ENCODE measurements around the gene RUNX2. TPM values are rescaled to one million over a fixed set of nuclear protein-coding genes. Genes with fewer than 3 reads are reported as not detected.
A peak's percentile ranks its signal among the peaks of the same experiment; 100 is the strongest.

Gene RUNX2
- total and polyA plus RNA-seq, 9 of the 15 experiments (the other 6 are each of a cell fraction or from before 2014, with no cell fraction given): 0.29 to 1.00 (median 0.43) TPM

DNA sequence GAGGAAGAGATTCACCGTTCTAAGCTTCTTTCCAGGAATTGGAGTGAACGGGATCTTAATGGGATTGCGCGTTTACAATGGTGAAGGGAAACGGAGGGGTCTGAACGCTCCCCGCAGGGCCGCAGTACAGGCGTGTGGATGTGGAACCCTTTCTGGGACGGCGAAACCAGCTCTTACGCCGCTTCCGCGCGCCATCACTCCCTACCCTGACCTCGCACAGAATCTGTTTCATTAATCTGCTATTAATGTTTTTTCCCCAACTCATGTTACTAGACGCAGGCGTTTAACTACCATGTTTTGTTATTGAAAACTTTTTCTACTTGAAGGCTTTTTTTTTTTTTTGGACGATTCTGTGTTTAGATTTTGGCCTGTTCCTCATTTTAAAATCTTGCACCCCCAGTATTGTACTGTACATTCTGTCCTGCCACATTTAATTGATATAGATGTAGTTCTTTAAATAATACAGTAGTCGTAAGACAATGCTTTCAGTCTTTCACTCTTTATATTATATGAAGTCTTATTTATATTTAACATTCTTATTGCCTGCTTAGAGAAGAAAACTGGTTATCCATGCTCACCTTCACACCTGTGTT, 50.3 kb downstream of the RUNX2 start:
- peak overlapping the region; percentile 93 for H3K27ac ChIP-seq (ENCODE audit: extremely low read depth, low read depth, low read length)
- no peaks in the 10 kb centered on the region for H3K9me3 ChIP-seq (replicated peaks; ENCODE audit: control insufficient read depth, insufficient read depth, low read depth, low read length)
- intact Hi-C loops (cut with micrococcal nuclease) (loop anchor here (2.0 to 10.0 kb wide), 5 partner anchors 39 to 906 kb away; no protein-coding TSS in a partner anchor), in situ Hi-C loops (cut with MboI) (no loop called here)
- H3K4me1 ChIP-seq (replicated peaks in 1 of 2; ENCODE audit: control insufficient read depth in 2 of 2, insufficient read depth in 2 of 2, low read length in 2 of 2): peaks cover 2 to 9% of the 10 kb centered on the region in 2 experiments; a peak in 1 of 5 replicates
- peaks cover 32% of the 10 kb centered on the region for H3K79me2 ChIP-seq (ENCODE audit: control insufficient read depth, insufficient read depth, low read length)
- ChIA-PET CTCF (ENCODE audit: low intra/inter-chr PET ratio) (no interaction called here), POLR2A (interaction anchor here (0.5 to 2.4 kb wide), 17 partner anchors 9 to 953 kb away, joined by 3 to 12 read pairs (median 5); no protein-coding TSS in a partner anchor)
- no peaks in the 10 kb centered on the region for H3K27me3 ChIP-seq (ENCODE audit: control insufficient read depth in 2 of 2, insufficient read depth in 2 of 2, low read length in 2 of 2)
- WGBS (ENCODE audit: insufficient coverage, low coverage, missing lambda C conversion rate): 1% methylated on average over 21 of the region's 21 CpGs
- no peaks in the 10 kb centered on the region for H3K9me1 ChIP-seq (ENCODE audit: control insufficient read depth, insufficient read depth, low read length)
- H3K36me3 ChIP-seq (ENCODE audit: control insufficient read depth, insufficient read depth, low read length): no peaks in the 10 kb centered on the region
- BruUV-seq (replicated peaks): TSS peak; percentile 95
- DNase-seq (ENCODE audit: extremely low read depth in 1 of 4, low spot score in 3 of 4): peak in 1 of 4 experiments; percentile 50
- H2AFZ ChIP-seq (ENCODE audit: low read depth, low read length): peak overlapping the region; percentile 95
- peak; percentile 62 for ATAC-seq
- H3K9ac ChIP-seq (ENCODE audit: insufficient read depth in 1 of 2, low read depth in 2 of 2, low read length in 2 of 2): peak overlapping the region; percentile 89 to 100
- no peak for FAIRE-seq
- H3K4me3 ChIP-seq: peak overlapping the region; percentile 67
- no peaks in the 10 kb centered on the region for H4K20me1 ChIP-seq (replicated peaks; ENCODE audit: control insufficient read depth, insufficient read depth, low read length)
- peak overlapping the region; percentile 95 for H3K4me2 ChIP-seq (ENCODE audit: insufficient read depth, low read length)
- TF ChIP-seq ZNF696 (CRISPR knock-in tag; conservative IDR thresholded peaks at IDR 0.05) (no peak), SAFB (IDR thresholded peaks at IDR 0.05; ENCODE audit: borderline replicate concordance, low read depth, low read length) (no peak), CXXC5 (CRISPR knock-in tag; IDR thresholded peaks at IDR 0.05) (no peak), ZNF384 (IDR thresholded peaks at IDR 0.05; ENCODE audit: low read depth, low read length) (0 out of 2 replicates have a peak, but pooled peaks have one; percentile 11), NR4A1 (CRISPR knock-in tag; IDR thresholded peaks at IDR 0.05) (peak; percentile 87; the same call in 1 of the 2 replicates), NR4A1 (tag; IDR thresholded peaks at IDR 0.05) (no peak), ZNF212 (CRISPR knock-in tag; IDR thresholded peaks at IDR 0.05) (no peak), CC2D1A (IDR thresholded peaks at IDR 0.05) (peak; percentile 33; the same call in 1 of the 2 replicates), HNRNPLL (IDR thresholded peaks at IDR 0.05; ENCODE audit: low read depth, low read length, poor library complexity, severe bottlenecking) (peak; percentile 90), SMARCE1 (IDR thresholded peaks at IDR 0.05) (peak; percentile 28; the same call in 1 of the 2 replicates), SPI1 (IDR thresholded peaks at IDR 0.05; ENCODE audit: borderline replicate concordance, low read depth, low read length) (peak; percentile 43; the same call in 1 of the 2 replicates)
- TF ChIP-seq, protein P1, sequence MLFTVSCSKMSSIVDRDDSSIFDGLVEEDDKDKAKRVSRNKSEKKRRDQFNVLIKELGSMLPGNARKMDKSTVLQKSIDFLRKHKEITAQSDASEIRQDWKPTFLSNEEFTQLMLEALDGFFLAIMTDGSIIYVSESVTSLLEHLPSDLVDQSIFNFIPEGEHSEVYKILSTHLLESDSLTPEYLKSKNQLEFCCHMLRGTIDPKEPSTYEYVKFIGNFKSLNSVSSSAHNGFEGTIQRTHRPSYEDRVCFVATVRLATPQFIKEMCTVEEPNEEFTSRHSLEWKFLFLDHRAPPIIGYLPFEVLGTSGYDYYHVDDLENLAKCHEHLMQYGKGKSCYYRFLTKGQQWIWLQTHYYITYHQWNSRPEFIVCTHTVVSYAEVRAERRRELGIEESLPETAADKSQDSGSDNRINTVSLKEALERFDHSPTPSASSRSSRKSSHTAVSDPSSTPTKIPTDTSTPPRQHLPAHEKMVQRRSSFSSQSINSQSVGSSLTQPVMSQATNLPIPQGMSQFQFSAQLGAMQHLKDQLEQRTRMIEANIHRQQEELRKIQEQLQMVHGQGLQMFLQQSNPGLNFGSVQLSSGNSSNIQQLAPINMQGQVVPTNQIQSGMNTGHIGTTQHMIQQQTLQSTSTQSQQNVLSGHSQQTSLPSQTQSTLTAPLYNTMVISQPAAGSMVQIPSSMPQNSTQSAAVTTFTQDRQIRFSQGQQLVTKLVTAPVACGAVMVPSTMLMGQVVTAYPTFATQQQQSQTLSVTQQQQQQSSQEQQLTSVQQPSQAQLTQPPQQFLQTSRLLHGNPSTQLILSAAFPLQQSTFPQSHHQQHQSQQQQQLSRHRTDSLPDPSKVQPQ (CRISPR knock-in tag; IDR thresholded peaks at IDR 0.05; ENCODE audit: borderline replicate concordance): no peak

Measured in K562 (cell line).